ENCODE data around the gene SMAP1.

SMAP1 gene

GRCh38 chr6:70680396-70680795 lies 12.7 kb downstream of the SMAP1 start:
- DNase-seq: no peak

- DNase-seq: no peak
Measured at GRCh38 chr6:70684794-70685493, 17.3 kb downstream of the SMAP1 start.

GRCh38 chr6:70685494-70686180 lies 18.0 kb downstream of the SMAP1 start:
- DNase-seq: no peak

GRCh38 chr6:70686548-70687133 lies 19.0 kb downstream of the SMAP1 start:
- peak in 1 of 56 donors; percentile 6 for DNase-seq

- DNase-seq: no peak
Measured at GRCh38 chr6:70693887-70694286, 26.2 kb downstream of the SMAP1 start.

- DNase-seq: no peak
Measured at GRCh38 chr6:70694371-70694770, 26.7 kb downstream of the SMAP1 start.

GRCh38 chr6:70700922-70701876 lies 33.5 kb downstream of the SMAP1 start:
- DNase-seq: peak in 7 of 56 donors; percentile 1 to 10 (median 3)

- DNase-seq: no peak
Measured at GRCh38 chr6:70705772-70706171, 38.1 kb downstream of the SMAP1 start.

- DNase-seq: peak in 1 of 56 donors; percentile 46
Measured at GRCh38 chr6:70706491-70707123, 38.9 kb downstream of the SMAP1 start.

- DNase-seq: no peak
Measured at GRCh38 chr6:70707893-70708292, 40.2 kb downstream of the SMAP1 start.

GRCh38 chr6:70708448-70708847 lies 40.8 kb downstream of the SMAP1 start:
- DNase-seq: no peak

GRCh38 chr6:70709826-70710225 lies 42.1 kb downstream of the SMAP1 start:
- DNase-seq: no peak

- DNase-seq: no peak
Measured at GRCh38 chr6:70714716-70715257, 47.1 kb downstream of the SMAP1 start.

- DNase-seq: no peak
Measured at GRCh38 chr6:70717038-70717801, 49.5 kb downstream of the SMAP1 start.

- no peak for DNase-seq
Measured at GRCh38 chr6:70724524-70724923, 56.8 kb downstream of the SMAP1 start.

- DNase-seq: no peak
Measured at GRCh38 chr6:70725817-70726415, 58.2 kb downstream of the SMAP1 start.

- no peak for DNase-seq
Measured at GRCh38 chr6:70734381-70734780, 66.7 kb downstream of the SMAP1 start.

GRCh38 chr6:70734979-70735378 lies 67.3 kb downstream of the SMAP1 start:
- DNase-seq: no peak

- DNase-seq: no peak
Measured at GRCh38 chr6:70735513-70735912, 67.8 kb downstream of the SMAP1 start.

Measured in amygdala (tissue), 56 donors.